CD1c-positive myeloid dendritic cell (primary cell): ENCODE data around the gene SETD5.
A peak's percentile ranks its signal among the peaks of the same experiment; 100 is the strongest.

Source experiments
- DNase-seq: peaks from one replicate; pipeline ENCODE4 v3.0.0-alpha.2; 2016; ENCODE audit errors: extremely low spot score

The SETD5 gene

GRCh38 chr3:9397332-9397905, at the start of gene SETD5:
Gene SETD5, plus strand, starts transcription at chr3:9397615. Its CDS starts 31,324 bp downstream, at chr3:9428939.
- peak; percentile 99 for DNase-seq

GRCh38 chr3:9347887-9348286, 49.5 kb upstream of the SETD5 start:
- DNase-seq = no peak

GRCh38 chr3:9349321-9350117, 47.9 kb upstream of the SETD5 start:
- no peak for DNase-seq

- no peak for DNase-seq
These were observed 45.7 kb upstream of the SETD5 start for GRCh38 chr3:9351709-9352126.

GRCh38 chr3:9352917-9353752, 44.3 kb upstream of the SETD5 start:
- DNase-seq = peak; percentile 69

- no peak for DNase-seq
These were observed 35.6 kb upstream of the SETD5 start for GRCh38 chr3:9361691-9362388.

- DNase-seq = peak; percentile 97
These were observed 34.5 kb upstream of the SETD5 start, which contains the start of gene THUMPD3 for GRCh38 chr3:9362731-9363530. Gene THUMPD3, plus strand, starts transcription at chr3:9363054. Its CDS starts 2,015 bp downstream, at chr3:9365069.

GRCh38 chr3:9369508-9369907, 27.9 kb upstream of the SETD5 start:
- DNase-seq = no peak

- DNase-seq = no peak
These were observed 23.9 kb upstream of the SETD5 start for GRCh38 chr3:9373465-9373864.

GRCh38 chr3:9377981-9378380, 19.4 kb upstream of the SETD5 start:
- no peak for DNase-seq

GRCh38 chr3:9379327-9379726, 18.1 kb upstream of the SETD5 start:
- no peak for DNase-seq

GRCh38 chr3:9380014-9380413, 17.4 kb upstream of the SETD5 start:
- no peak for DNase-seq

- peak; percentile 30 for DNase-seq
These were observed 13.1 kb upstream of the SETD5 start for GRCh38 chr3:9384141-9384828.

GRCh38 chr3:9385187-9386077, 12.0 kb upstream of the SETD5 start:
- no peak for DNase-seq

- no peak for DNase-seq
These were observed 11.3 kb upstream of the SETD5 start for GRCh38 chr3:9386078-9386459.

GRCh38 chr3:9386501-9387321, 10.7 kb upstream of the SETD5 start:
- DNase-seq = no peak

- no peak for DNase-seq
These were observed 10.1 kb upstream of the SETD5 start for GRCh38 chr3:9387322-9387655.

- DNase-seq = no peak
These were observed 9.3 kb upstream of the SETD5 start for GRCh38 chr3:9388142-9388541.
